Uterus (tissue), 4 donors: ENCODE measurements around the gene SERPINE3. TPM values are rescaled to one million over a fixed set of nuclear protein-coding genes. Genes with fewer than 3 reads are reported as not detected.

ENCODE experiments used
- DNase-seq, 2 donors: peaks; one replicate each; pipeline ENCODE4 v3.0.0-alpha.2; 2019 to 2020
- H3K27ac ChIP-seq, 2 donors: fragments of 200-600 bp; sonication (generic); 1 replicate in 1 of 2; 2 replicates in 1 of 2; pipeline ENCODE4 v1.5.1; 2016 to 2018
- H3K27me3 ChIP-seq, 2 donors: fragments of 200-600 bp; sonication (generic); one replicate each; pipeline ENCODE4 v1.5.1; 2018 to 2019; ENCODE audit warnings: control low read depth in 1 of 2
- H3K36me3 ChIP-seq, 2 donors: fragments of 200-600 bp; sonication (generic); one replicate each; pipeline ENCODE4 v1.5.1; 2019; ENCODE audit warnings: control low read depth in 1 of 2
- H3K4me1 ChIP-seq, 2 donors: fragments of 200-600 bp; sonication (generic); one replicate each; pipeline ENCODE4 v1.5.1; 2018 to 2019; ENCODE audit warnings: control low read depth in 1 of 2
- H3K4me3 ChIP-seq, 2 donors: fragments of 200-600 bp; sonication (generic); 1 replicate in 1 of 2; 2 replicates in 1 of 2; pipeline ENCODE4 v1.5.1; 2018 to 2019; ENCODE audit warnings: mild to moderate bottlenecking in 1 of 2
- H3K9me3 ChIP-seq, 2 donors: fragments of 200-600 bp; sonication (generic); one replicate each; pipeline ENCODE4 v1.5.1; 2019; ENCODE audit warnings: control low read depth in 1 of 2
- POLR2A ChIP-seq, 2 donors: fragments of 450-650 bp; IDR thresholded peaks; one replicate each; pipeline ENCODE4 v1.6.1; 2016; ENCODE audit warnings: antibody characterized with exemption in 2 of 2, mild to moderate bottlenecking in 1 of 2, moderate library complexity in 1 of 2
- intact Hi-C: fragments of 100-400 bp; cut with DNase I; formaldehyde crosslinking; loops from one replicate; pipeline ENCODE4 v1.15.1; 2023; ENCODE audit warnings: low total_unique reads
- total RNA-seq, 4 donors: library from RNA; depleted of rRNA in 3 of 4; stranded (reverse); fragments of >200 nt in 3 of 4; gene quantifications; one replicate each; pipeline versions ENCODE4 v1.1.0 to v1.2.4, GENCODE V29; 2014 to 2023
- TF ChIP-seq, protein P1 (sequence below), 4 experiments: fragments of 200-600 bp in 2 of 4; fragments of 450-650 bp in 2 of 4; sonication (generic) in 2 of 4; IDR thresholded peaks; one replicate each; pipeline ENCODE4 v1.5.1; 2016 to 2019; ENCODE audit warnings: antibody characterized with exemption in 4 of 4, mild to moderate bottlenecking in 2 of 4, moderate library complexity in 1 of 4
- donor health status: DM: yes; HTN: yes; CAD: no.

Gene SERPINE3
- total RNA-seq, 4 donors from 2014 or later: 0.14 TPM; not detected in 3

DNA sequence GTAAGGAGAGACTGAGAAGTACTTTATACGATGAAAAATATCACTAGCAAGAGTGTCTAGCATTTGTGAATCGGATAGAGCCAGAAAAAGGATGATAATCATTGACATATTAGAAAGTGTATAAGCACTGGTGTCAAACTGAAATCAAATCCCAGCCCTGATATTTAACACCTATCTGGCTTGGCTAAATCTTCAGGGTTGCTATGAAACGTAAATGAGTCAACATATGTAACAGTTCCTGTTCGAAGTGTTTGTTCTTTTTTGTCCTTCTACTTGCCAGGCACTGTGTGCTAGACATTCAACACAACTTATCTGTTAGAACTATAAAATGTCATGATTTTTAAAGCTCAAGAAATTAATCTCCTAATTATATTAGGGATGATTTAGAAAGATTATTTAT, 40.8 kb downstream of the SERPINE3 start:
- intact Hi-C loops: no loop called here
- TF ChIP-seq POLR2A (IDR thresholded peaks at IDR 0.05): no peak
- TF ChIP-seq, protein P1, sequence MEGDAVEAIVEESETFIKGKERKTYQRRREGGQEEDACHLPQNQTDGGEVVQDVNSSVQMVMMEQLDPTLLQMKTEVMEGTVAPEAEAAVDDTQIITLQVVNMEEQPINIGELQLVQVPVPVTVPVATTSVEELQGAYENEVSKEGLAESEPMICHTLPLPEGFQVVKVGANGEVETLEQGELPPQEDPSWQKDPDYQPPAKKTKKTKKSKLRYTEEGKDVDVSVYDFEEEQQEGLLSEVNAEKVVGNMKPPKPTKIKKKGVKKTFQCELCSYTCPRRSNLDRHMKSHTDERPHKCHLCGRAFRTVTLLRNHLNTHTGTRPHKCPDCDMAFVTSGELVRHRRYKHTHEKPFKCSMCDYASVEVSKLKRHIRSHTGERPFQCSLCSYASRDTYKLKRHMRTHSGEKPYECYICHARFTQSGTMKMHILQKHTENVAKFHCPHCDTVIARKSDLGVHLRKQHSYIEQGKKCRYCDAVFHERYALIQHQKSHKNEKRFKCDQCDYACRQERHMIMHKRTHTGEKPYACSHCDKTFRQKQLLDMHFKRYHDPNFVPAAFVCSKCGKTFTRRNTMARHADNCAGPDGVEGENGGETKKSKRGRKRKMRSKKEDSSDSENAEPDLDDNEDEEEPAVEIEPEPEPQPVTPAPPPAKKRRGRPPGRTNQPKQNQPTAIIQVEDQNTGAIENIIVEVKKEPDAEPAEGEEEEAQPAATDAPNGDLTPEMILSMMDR (IDR thresholded peaks at IDR 0.05): no peak
- no peak overlapping the region for H3K27ac ChIP-seq
- H3K27me3 ChIP-seq: no peaks in the 10 kb centered on the region
- H3K4me3 ChIP-seq: no peak overlapping the region
- no peak for DNase-seq
- H3K9me3 ChIP-seq: no peaks in the 10 kb centered on the region
- H3K4me1 ChIP-seq: no peaks in the 10 kb centered on the region
- H3K36me3 ChIP-seq: no peaks in the 10 kb centered on the region

GRCh38 chr13:51385114-51385513, 45.6 kb downstream of the SERPINE3 start:
- no peaks in the 10 kb centered on the region for H3K4me1 ChIP-seq
- DNase-seq: no peak
- intact Hi-C loops: no loop called here
- H3K4me3 ChIP-seq: no peak overlapping the region
- no peaks in the 10 kb centered on the region for H3K27me3 ChIP-seq
- TF ChIP-seq POLR2A (IDR thresholded peaks at IDR 0.05): no peak
- TF ChIP-seq, protein P1 (IDR thresholded peaks at IDR 0.05): no peak
- H3K9me3 ChIP-seq: no peaks in the 10 kb centered on the region
- no peaks in the 10 kb centered on the region for H3K36me3 ChIP-seq
- H3K27ac ChIP-seq: no peak overlapping the region

GRCh38 chr13:51394724-51395123, 55.2 kb downstream of the SERPINE3 start:
- no peak overlapping the region for H3K4me3 ChIP-seq
- intact Hi-C loops: no loop called here
- TF ChIP-seq, protein P1 (IDR thresholded peaks at IDR 0.05): no peak
- TF ChIP-seq POLR2A (IDR thresholded peaks at IDR 0.05): no peak
- no peaks in the 10 kb centered on the region for H3K9me3 ChIP-seq
- no peak for DNase-seq
- H3K4me1 ChIP-seq: peaks cover 0 to 10% of the 10 kb centered on the region in 2 donors
- H3K27me3 ChIP-seq: no peaks in the 10 kb centered on the region
- H3K27ac ChIP-seq: no peak overlapping the region
- no peaks in the 10 kb centered on the region for H3K36me3 ChIP-seq

DNA sequence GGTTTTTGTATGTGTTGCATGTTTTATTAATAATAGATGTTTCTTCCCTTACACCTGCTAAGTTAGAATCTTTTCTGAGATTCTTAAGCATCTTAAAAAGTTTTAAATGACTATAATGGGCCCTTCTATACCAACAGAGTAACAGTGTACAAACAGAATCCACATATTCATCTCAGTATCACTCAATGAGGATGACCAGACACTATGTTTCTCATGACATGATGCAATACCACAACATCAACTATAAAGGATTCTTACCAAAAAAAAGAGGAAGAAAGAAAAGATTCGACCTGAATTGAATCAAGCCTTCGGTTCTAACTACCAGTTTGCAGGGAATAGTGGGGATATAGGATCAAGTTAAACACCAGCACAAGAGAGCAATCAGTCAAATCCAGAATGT, 56.9 kb downstream of the SERPINE3 start:
- Histone ChIP-seq H3K4me3 (no peak overlapping the region), H3K9me3 (no peaks in the 10 kb centered on the region), H3K27ac (no peak overlapping the region), H3K27me3 (no peaks in the 10 kb centered on the region), H3K36me3 (no peaks in the 10 kb centered on the region), H3K4me1 (peaks cover 0 to 7% of the 10 kb centered on the region in 2 donors)
- TF ChIP-seq, protein P1 (IDR thresholded peaks at IDR 0.05): no peak
- no peak for TF ChIP-seq POLR2A (IDR thresholded peaks at IDR 0.05)
- DNase-seq: no peak
- intact Hi-C loops: no loop called here

GRCh38 chr13:51397262-51397941, 57.9 kb downstream of the SERPINE3 start:
- intact Hi-C loops: no loop called here
- H3K36me3 ChIP-seq: no peaks in the 10 kb centered on the region
- TF ChIP-seq, protein P1 (IDR thresholded peaks at IDR 0.05): no peak
- TF ChIP-seq POLR2A (IDR thresholded peaks at IDR 0.05): no peak
- no peaks in the 10 kb centered on the region for H3K27me3 ChIP-seq
- H3K9me3 ChIP-seq: no peaks in the 10 kb centered on the region
- peaks cover 0 to 7% of the 10 kb centered on the region in 2 donors for H3K4me1 ChIP-seq
- peak in 1 of 2 donors; percentile 17 for DNase-seq
- no peak overlapping the region for H3K4me3 ChIP-seq
- H3K27ac ChIP-seq: peak overlapping the region; percentile 25 to 41
